Gastroesophageal sphincter (tissue), 4 donors: ENCODE data around the gene CLIC3. TPM values are rescaled to one million over a fixed set of nuclear protein-coding genes. Genes with fewer than 3 reads are reported as not detected.

Experiments
- ATAC-seq: fragments of 150-250 bp; one replicate; pipeline ENCODE4 v1.9.1; 2016; ENCODE audit warnings: mild to moderate bottlenecking, moderate library complexity
- H3K27ac ChIP-seq, 4 donors: fragments of 200-600 bp; sonication (generic) in 3 of 4; 1 replicate in 3 of 4; 2 replicates in 1 of 4; pipeline ENCODE4 v1.5.1; 2016 to 2019
- H3K27me3 ChIP-seq: fragments of 200-600 bp; sonication (generic); one replicate; pipeline ENCODE4 v1.5.1; 2019
- H3K36me3 ChIP-seq, 2 donors: fragments of 200-600 bp; sonication (generic); one replicate each; pipeline ENCODE4 v1.5.1; 2019; ENCODE audit warnings: control low read depth in 1 of 2
- H3K4me1 ChIP-seq, 3 donors: fragments of 200-600 bp; sonication (generic); 1 replicate in 2 of 3; 2 replicates in 1 of 3; pipeline ENCODE4 v1.5.1; 2016 to 2019; ENCODE audit warnings: control low read depth in 2 of 3
- H3K4me3 ChIP-seq, 2 donors: fragments of 200-600 bp; sonication (generic); one replicate each; pipeline ENCODE4 v1.5.1; 2019; ENCODE audit warnings: mild to moderate bottlenecking in 1 of 2, moderate library complexity in 1 of 2
- H3K9me3 ChIP-seq, 3 donors: fragments of 200-600 bp; sonication (generic); one replicate each; pipeline ENCODE4 v1.5.1; 2017 to 2019; ENCODE audit warnings: control low read depth in 2 of 3
- CTCF ChIP-seq, 4 experiments: fragments of 200-600 bp in 2 of 4; fragments of 450-650 bp in 2 of 4; sonication (generic) in 1 of 4; IDR thresholded peaks; one replicate each; pipeline ENCODE4 v1.5.1; 2017 to 2019; ENCODE audit warnings: antibody characterized with exemption in 4 of 4, mild to moderate bottlenecking in 2 of 4, moderate library complexity in 2 of 4
- EP300 ChIP-seq: sonication (generic); formaldehyde crosslinking; IDR thresholded peaks from one replicate; pipeline ENCODE4 v1.6.1; 2017; ENCODE audit warnings: antibody characterized with exemption, mild to moderate bottlenecking
- POLR2A ChIP-seq, 2 donors: fragments of 450-650 bp; IDR thresholded peaks; one replicate each; pipeline ENCODE4 v1.6.1; 2017; ENCODE audit warnings: antibody characterized with exemption in 2 of 2, mild to moderate bottlenecking in 2 of 2, moderate library complexity in 1 of 2
- POLR2AphosphoS5 ChIP-seq: sonication (generic); formaldehyde crosslinking; IDR thresholded peaks from one replicate; pipeline ENCODE4 v1.6.1; 2017; ENCODE audit warnings: antibody characterized with exemption
- WGBS, 2 donors: methylation state at CpG; one replicate each; pipeline ENCODE4 v1.1.5; 2018; ENCODE audit warnings: low coverage in 1 of 2; 5-methylcytosine and 5-hydroxymethylcytosine counted together
- total RNA-seq, 4 donors: library from RNA; depleted of rRNA; stranded (reverse); fragments of >200 nt; gene quantifications; one replicate each; pipeline ENCODE4 v1.1.0, GENCODE V29; 2016

Gene CLIC3
- total RNA-seq, 4 donors from 2014 or later, result 0.81 to 5.4 (median 2.2) TPM

DNA sequence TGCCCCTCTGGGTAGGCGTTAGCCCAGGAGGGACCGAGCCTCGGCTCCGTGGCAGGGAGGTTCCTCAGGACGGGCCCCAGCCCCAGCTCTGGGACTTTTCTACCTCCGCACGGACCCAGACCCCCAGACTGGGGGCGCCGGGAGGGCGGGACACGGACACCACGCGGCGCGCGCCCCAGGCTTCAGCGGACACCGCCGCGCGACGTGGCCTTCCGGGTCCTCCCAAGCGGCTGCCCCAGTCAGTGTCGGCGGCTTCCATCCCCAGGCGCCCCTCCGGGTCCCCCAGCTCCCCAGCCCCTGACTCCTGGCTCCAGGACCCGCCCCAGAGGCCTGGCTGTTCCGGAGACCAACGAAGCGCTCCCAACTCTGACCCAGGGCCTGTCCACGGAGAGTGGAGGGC, 10.5 kb downstream of the CLIC3 start:
- peak overlapping the region in 1 of 2 donors; percentile 3 for H3K4me3 ChIP-seq
- peaks cover 64% of the 10 kb centered on the region for H3K27me3 ChIP-seq
- H3K4me1 ChIP-seq, result peaks cover 0 to 14% (median 0%) of the 10 kb centered on the region in 3 donors
- WGBS, 2 donors, result no CpG with 5 or more reads among the region's 33 CpGs
- ATAC-seq, result no peak
- no peaks in the 10 kb centered on the region for H3K36me3 ChIP-seq
- TF ChIP-seq CTCF (IDR thresholded peaks at IDR 0.05), result no peak
- TF ChIP-seq POLR2A (IDR thresholded peaks at IDR 0.05), result no peak
- TF ChIP-seq POLR2AphosphoS5, result no peak
- TF ChIP-seq EP300, result no peak
- H3K27ac ChIP-seq, result no peak overlapping the region
- H3K9me3 ChIP-seq, result no peaks in the 10 kb centered on the region

DNA sequence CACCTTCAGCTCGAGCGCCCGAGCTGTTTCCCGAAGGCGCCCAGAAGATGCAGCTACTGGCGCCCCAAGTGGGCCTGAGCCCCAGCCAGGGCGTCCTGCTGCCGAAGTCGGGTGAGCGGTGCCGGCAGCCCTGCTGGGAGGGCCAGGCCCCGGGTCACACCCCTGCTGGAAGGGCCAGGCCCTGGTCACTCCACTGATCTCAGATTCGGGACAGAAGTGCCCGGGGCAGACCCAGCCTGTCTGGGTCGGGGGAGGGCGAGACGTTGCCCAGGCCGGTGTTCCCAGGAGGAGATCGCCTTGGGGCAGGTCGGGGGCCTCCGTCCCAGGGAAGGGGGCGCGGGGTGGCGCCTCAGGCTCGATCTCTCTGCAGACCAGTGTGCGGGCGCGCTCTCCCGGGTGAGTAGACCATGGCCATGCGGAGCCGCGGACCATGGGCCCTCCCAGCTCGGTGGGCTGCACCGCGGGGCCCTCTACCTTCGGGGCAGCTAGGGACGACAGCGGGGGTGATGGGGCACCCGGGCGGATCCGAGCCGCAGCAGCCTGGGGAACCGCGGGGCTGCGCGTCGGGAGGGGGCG, 11.3 kb downstream of the CLIC3 start:
- H3K9me3 ChIP-seq, result no peaks in the 10 kb centered on the region
- TF ChIP-seq EP300, result no peak
- no peak for TF ChIP-seq POLR2AphosphoS5
- TF ChIP-seq POLR2A (IDR thresholded peaks at IDR 0.05), result no peak
- TF ChIP-seq CTCF (IDR thresholded peaks at IDR 0.05), result no peak
- no peak overlapping the region for H3K27ac ChIP-seq
- peaks cover 65% of the 10 kb centered on the region for H3K27me3 ChIP-seq
- H3K4me1 ChIP-seq, result peaks cover 0 to 14% (median 0%) of the 10 kb centered on the region in 3 donors
- ATAC-seq, result no peak
- H3K36me3 ChIP-seq, result no peaks in the 10 kb centered on the region
- peak overlapping the region in 1 of 2 donors; percentile 3 for H3K4me3 ChIP-seq
- WGBS, 2 donors, result no CpG with 5 or more reads among the region's 48 CpGs

GRCh38 chr9:136984464-136985026, 11.8 kb downstream of the CLIC3 start:
- WGBS, 2 donors, result no CpG with 5 or more reads among the region's 29 CpGs

GRCh38 chr9:136983656-136984314, 12.6 kb downstream of the CLIC3 start:
- Histone ChIP-seq H3K36me3 (no peaks in the 10 kb centered on the region), H3K27ac (no peak overlapping the region), H3K4me1 (peaks cover 0 to 18% (median 0%) of the 10 kb centered on the region in 3 donors), H3K9me3 (no peaks in the 10 kb centered on the region), H3K27me3 (peaks cover 70% of the 10 kb centered on the region), H3K4me3 (no peak overlapping the region)
- 50 to 62% methylated on average over 2 to 3 of the region's 11 CpGs for WGBS, 2 donors
- no peak for ATAC-seq
- TF ChIP-seq EP300 (no peak), POLR2A (IDR thresholded peaks at IDR 0.05) (no peak), CTCF (IDR thresholded peaks at IDR 0.05) (no peak), POLR2AphosphoS5 (no peak)

More at GRCh38 chr9:136984464-136985026, 11.8 kb downstream of the CLIC3 start:
- Histone ChIP-seq H3K9me3 (no peaks in the 10 kb centered on the region), H3K36me3 (no peaks in the 10 kb centered on the region), H3K4me3 (no peak overlapping the region), H3K27me3 (peaks cover 65% of the 10 kb centered on the region), H3K4me1 (peaks cover 0 to 14% (median 0%) of the 10 kb centered on the region in 3 donors), H3K27ac (no peak overlapping the region)
- ATAC-seq, result no peak
- TF ChIP-seq CTCF (IDR thresholded peaks at IDR 0.05) (no peak), POLR2AphosphoS5 (no peak), EP300 (no peak), POLR2A (IDR thresholded peaks at IDR 0.05) (no peak)
